Mesendoderm (in vitro differentiated cells): Measurements from ENCODE around the gene DHFR.

Source experiments
- DNase-seq: peaks from one replicate; pipeline ENCODE4 v3.0.0; 2013
- H2AK5ac ChIP-seq: 2 replicates; pipeline ENCODE4 v1.6.1; 2013; ENCODE audit warnings: low read length, inconsistent platforms
- H2BK120ac ChIP-seq: 2 replicates; pipeline ENCODE4 v1.6.1; 2013; ENCODE audit warnings: low read depth, mild to moderate bottlenecking, low read length, moderate library complexity, mixed read lengths
- H2BK15ac ChIP-seq: replicated peaks from 2 replicates; pipeline ENCODE4 v1.6.1; 2013; ENCODE audit warnings: low read depth, mild to moderate bottlenecking, moderate library complexity
- H2BK5ac ChIP-seq: 2 replicates; pipeline ENCODE4 v1.6.1; 2013; ENCODE audit warnings: low read length, inconsistent platforms
- H3K18ac ChIP-seq: 2 replicates; pipeline ENCODE4 v1.6.1; 2013; ENCODE audit warnings: mild to moderate bottlenecking, low read length, mixed read lengths
- H3K23ac ChIP-seq: one replicate; pipeline ENCODE4 v1.6.1; 2013; ENCODE audit warnings: low read length
- H3K27ac ChIP-seq: 2 replicates; pipeline ENCODE4 v1.5.1; 2013; ENCODE audit warnings: low read depth, mild to moderate bottlenecking, inconsistent platforms, low read length, moderate library complexity
- H3K27me3 ChIP-seq: 2 replicates; pipeline ENCODE4 v1.6.1; 2013; ENCODE audit warnings: low read length, control low read depth, mild to moderate bottlenecking, inconsistent platforms; ENCODE audit not compliant: insufficient read depth, poor library complexity
- H3K36me3 ChIP-seq: 2 replicates; pipeline ENCODE4 v1.6.1; 2013; ENCODE audit warnings: low read length, inconsistent platforms; ENCODE audit not compliant: control insufficient read depth, insufficient read depth
- H3K4ac ChIP-seq: one replicate; pipeline ENCODE4 v1.6.1; 2013; ENCODE audit warnings: low read depth, mild to moderate bottlenecking, low read length, moderate library complexity
- H3K4me1 ChIP-seq: 2 replicates; pipeline ENCODE4 v1.6.1; 2013; ENCODE audit warnings: low read depth, low read length, inconsistent platforms; ENCODE audit not compliant: control insufficient read depth
- H3K4me2 ChIP-seq: 2 replicates; pipeline ENCODE4 v1.6.1; 2013; ENCODE audit warnings: low read length
- H3K4me3 ChIP-seq: 2 replicates; pipeline ENCODE4 v1.5.1; 2013; ENCODE audit warnings: mild to moderate bottlenecking, low read length
- H3K56ac ChIP-seq: one replicate; pipeline ENCODE4 v1.6.1; 2013; ENCODE audit warnings: low read length
- H3K79me1 ChIP-seq: 2 replicates; pipeline ENCODE4 v1.6.1; 2013; ENCODE audit warnings: low read length, inconsistent platforms
- H3K79me2 ChIP-seq: 2 replicates; pipeline ENCODE4 v1.6.1; 2013; ENCODE audit warnings: mild to moderate bottlenecking, low read length; ENCODE audit not compliant: control insufficient read depth, insufficient read depth
- H3K9ac ChIP-seq: 2 replicates; pipeline ENCODE4 v1.6.1; 2013; ENCODE audit warnings: low read length, inconsistent platforms
- H4K5ac ChIP-seq: one replicate; pipeline ENCODE4 v1.6.1; 2013; ENCODE audit warnings: low read length
- H4K8ac ChIP-seq: one replicate; pipeline ENCODE4 v1.6.1; 2013; ENCODE audit warnings: low read depth, mild to moderate bottlenecking, control low read depth, low read length, moderate library complexity
- WGBS: extraction: QIAGEN DNeasy Blood & Tissue Kit; methylation state at CpG from one replicate; pipeline ENCODE4 v1.1.7; 2013; ENCODE audit warnings: low lambda C conversion rate, missing lambda C conversion rate; ENCODE audit not compliant: insufficient coverage; ENCODE audit errors: extremely low coverage; 5-methylcytosine and 5-hydroxymethylcytosine counted together

The DHFR gene

GRCh38 chr5:80654054-80654390 is 761 bp downstream of the DHFR start:
- peak overlapping the region; percentile 55 for H3K27ac ChIP-seq
- H3K56ac ChIP-seq = peak overlapping the region; percentile 57
- no CpG with 5 or more reads among the region's 24 CpGs for WGBS
- H4K5ac ChIP-seq = no peak overlapping the region
- H2BK5ac ChIP-seq = no peak overlapping the region
- no peak overlapping the region for H2BK15ac ChIP-seq
- peak overlapping the region; percentile 65 for H3K4me2 ChIP-seq
- no peaks in the 10 kb centered on the region for H3K27me3 ChIP-seq
- DNase-seq = peak; percentile 39
- H3K79me2 ChIP-seq = peaks cover 12% of the 10 kb centered on the region
- H3K9ac ChIP-seq = peak overlapping the region; percentile 63
- no peak overlapping the region for H4K8ac ChIP-seq
- H3K4me1 ChIP-seq = peaks cover 4% of the 10 kb centered on the region
- H3K4ac ChIP-seq = no peak overlapping the region
- H2AK5ac ChIP-seq = no peak overlapping the region
- no peak overlapping the region for H2BK120ac ChIP-seq
- H3K18ac ChIP-seq = peak overlapping the region; percentile 76
- H3K79me1 ChIP-seq = peaks cover 5% of the 10 kb centered on the region
- no peak overlapping the region for H3K23ac ChIP-seq
- no peaks in the 10 kb centered on the region for H3K36me3 ChIP-seq
- H3K4me3 ChIP-seq = peak overlapping the region; percentile 19

- Histone ChIP-seq H3K4me2 (peak overlapping the region; percentile 65), H3K4me1 (peaks cover 4% of the 10 kb centered on the region), H3K36me3 (no peaks in the 10 kb centered on the region), H3K79me1 (peaks cover 5% of the 10 kb centered on the region), H2BK5ac (no peak overlapping the region), H2BK15ac (no peak overlapping the region), H3K9ac (peak overlapping the region; percentile 63), H3K27ac (no peak overlapping the region), H3K79me2 (peaks cover 12% of the 10 kb centered on the region), H2BK120ac (no peak overlapping the region), H3K18ac (no peak overlapping the region), H3K56ac (peak overlapping the region; percentile 57), H4K8ac (no peak overlapping the region), H3K27me3 (no peaks in the 10 kb centered on the region), H3K4ac (no peak overlapping the region), H3K23ac (no peak overlapping the region), H3K4me3 (peak overlapping the region; percentile 19), H4K5ac (no peak overlapping the region), H2AK5ac (no peak overlapping the region)
- WGBS = no CpG with 5 or more reads among the region's 8 CpGs
- DNase-seq = no peak
Measured at GRCh38 chr5:80653502-80653901, 1.3 kb downstream of the DHFR start.

- Histone ChIP-seq H3K4me1 (no peaks in the 10 kb centered on the region), H3K79me2 (no peaks in the 10 kb centered on the region), H2BK120ac (no peak overlapping the region), H2AK5ac (no peak overlapping the region), H3K4ac (no peak overlapping the region), H2BK5ac (no peak overlapping the region), H3K79me1 (no peaks in the 10 kb centered on the region), H3K56ac (no peak overlapping the region), H2BK15ac (no peak overlapping the region), H3K4me3 (no peak overlapping the region), H3K4me2 (no peak overlapping the region), H3K27ac (no peak overlapping the region), H4K8ac (no peak overlapping the region), H3K23ac (no peak overlapping the region), H3K27me3 (no peaks in the 10 kb centered on the region), H4K5ac (no peak overlapping the region), H3K18ac (no peak overlapping the region), H3K36me3 (no peaks in the 10 kb centered on the region), H3K9ac (no peak overlapping the region)
- no CpG with 5 or more reads among the region's 3 CpGs for WGBS
- DNase-seq = no peak
Measured at GRCh38 chr5:80646926-80647325, 7.9 kb downstream of the DHFR start.

GRCh38 chr5:80644900-80645299 is 9.9 kb downstream of the DHFR start:
- Histone ChIP-seq H2BK5ac (no peak overlapping the region), H3K79me2 (no peaks in the 10 kb centered on the region), H3K27ac (no peak overlapping the region), H3K4me3 (no peak overlapping the region), H4K5ac (no peak overlapping the region), H3K18ac (no peak overlapping the region), H3K4me2 (no peak overlapping the region), H3K27me3 (no peaks in the 10 kb centered on the region), H3K4me1 (no peaks in the 10 kb centered on the region), H2AK5ac (no peak overlapping the region), H3K79me1 (no peaks in the 10 kb centered on the region), H4K8ac (no peak overlapping the region), H3K23ac (no peak overlapping the region), H2BK15ac (no peak overlapping the region), H3K4ac (no peak overlapping the region), H3K36me3 (no peaks in the 10 kb centered on the region), H3K56ac (no peak overlapping the region), H2BK120ac (no peak overlapping the region), H3K9ac (no peak overlapping the region)
- no CpG with 5 or more reads among the region's 4 CpGs for WGBS
- DNase-seq = peak; percentile 31

GRCh38 chr5:80641353-80641752 is 13.4 kb downstream of the DHFR start:
- H2AK5ac ChIP-seq = no peak overlapping the region
- WGBS = no CpG with 5 or more reads among the region's 4 CpGs
- H3K18ac ChIP-seq = no peak overlapping the region
- H3K9ac ChIP-seq = no peak overlapping the region
- H2BK5ac ChIP-seq = no peak overlapping the region
- no peak overlapping the region for H4K8ac ChIP-seq
- no peaks in the 10 kb centered on the region for H3K36me3 ChIP-seq
- no peak overlapping the region for H3K56ac ChIP-seq
- H3K4me2 ChIP-seq = no peak overlapping the region
- no peak overlapping the region for H3K4ac ChIP-seq
- no peaks in the 10 kb centered on the region for H3K27me3 ChIP-seq
- no peak overlapping the region for H4K5ac ChIP-seq
- H3K79me2 ChIP-seq = no peaks in the 10 kb centered on the region
- H3K27ac ChIP-seq = no peak overlapping the region
- no peak overlapping the region for H3K23ac ChIP-seq
- no peak overlapping the region for H3K4me3 ChIP-seq
- no peak for DNase-seq
- H2BK120ac ChIP-seq = no peak overlapping the region
- no peaks in the 10 kb centered on the region for H3K4me1 ChIP-seq
- no peak overlapping the region for H2BK15ac ChIP-seq
- H3K79me1 ChIP-seq = no peaks in the 10 kb centered on the region

- Histone ChIP-seq H3K4me3 (no peak overlapping the region), H3K18ac (no peak overlapping the region), H2BK5ac (no peak overlapping the region), H3K79me1 (no peaks in the 10 kb centered on the region), H3K4ac (no peak overlapping the region), H3K36me3 (peaks cover 3% of the 10 kb centered on the region), H3K4me1 (no peaks in the 10 kb centered on the region), H2AK5ac (no peak overlapping the region), H3K27me3 (no peaks in the 10 kb centered on the region), H3K4me2 (no peak overlapping the region), H2BK15ac (no peak overlapping the region), H3K23ac (no peak overlapping the region), H3K27ac (no peak overlapping the region), H3K79me2 (no peaks in the 10 kb centered on the region), H4K8ac (no peak overlapping the region), H2BK120ac (no peak overlapping the region), H3K56ac (no peak overlapping the region), H3K9ac (no peak overlapping the region), H4K5ac (no peak overlapping the region)
- DNase-seq = no peak
Measured at GRCh38 chr5:80634193-80634592, 20.6 kb downstream of the DHFR start.
